Measurements from ENCODE around the gene ZNF423. TPM values are rescaled to one million over a fixed set of nuclear protein-coding genes. Genes with fewer than 3 reads are reported as not detected.

The ZNF423 gene
- total RNA-seq, 4 donors from 2014 or later = 0.72 to 5.9 (median 1.1) TPM

DNA sequence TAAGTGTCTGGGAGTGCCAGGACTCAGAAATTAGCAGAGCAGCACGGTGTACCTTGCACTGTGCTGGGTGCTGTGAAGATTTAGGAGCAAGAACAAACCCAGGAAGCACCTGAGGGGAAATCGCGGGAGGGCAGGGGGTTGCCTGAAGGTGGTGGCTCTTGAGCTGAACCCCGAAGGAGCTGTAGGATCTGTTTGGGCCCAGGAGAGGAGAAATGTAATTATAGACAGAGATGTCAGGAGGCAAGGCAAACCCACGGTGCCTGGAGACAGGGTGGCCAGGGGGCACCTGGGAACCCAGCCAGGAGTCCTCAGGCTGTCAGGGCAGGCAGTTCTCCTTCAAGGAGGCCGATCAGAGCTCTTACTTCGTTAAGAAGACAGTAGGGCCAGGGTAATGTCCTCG is 373.2 kb downstream of the ZNF423 start:
- no peak for DNase-seq
- H3K4me3 ChIP-seq = no peak overlapping the region
- H3K27me3 ChIP-seq = peaks cover 0 to 11% (median 0%) of the 10 kb centered on the region in 4 donors
- intact Hi-C loops (cut with DNase I) = no loop called here
- no peaks in the 10 kb centered on the region for H3K9me3 ChIP-seq
- 57 to 70% methylated on average over 7 to 8 of the region's 8 CpGs for WGBS, 2 donors
- H3K27ac ChIP-seq = no peak overlapping the region
- peaks cover 4 to 13% (median 5%) of the 10 kb centered on the region in 3 donors for H3K4me1 ChIP-seq
- no peaks in the 10 kb centered on the region for H3K36me3 ChIP-seq
- TF ChIP-seq POLR2A (IDR thresholded peaks at IDR 0.05) = no peak
- TF ChIP-seq, protein P1, sequence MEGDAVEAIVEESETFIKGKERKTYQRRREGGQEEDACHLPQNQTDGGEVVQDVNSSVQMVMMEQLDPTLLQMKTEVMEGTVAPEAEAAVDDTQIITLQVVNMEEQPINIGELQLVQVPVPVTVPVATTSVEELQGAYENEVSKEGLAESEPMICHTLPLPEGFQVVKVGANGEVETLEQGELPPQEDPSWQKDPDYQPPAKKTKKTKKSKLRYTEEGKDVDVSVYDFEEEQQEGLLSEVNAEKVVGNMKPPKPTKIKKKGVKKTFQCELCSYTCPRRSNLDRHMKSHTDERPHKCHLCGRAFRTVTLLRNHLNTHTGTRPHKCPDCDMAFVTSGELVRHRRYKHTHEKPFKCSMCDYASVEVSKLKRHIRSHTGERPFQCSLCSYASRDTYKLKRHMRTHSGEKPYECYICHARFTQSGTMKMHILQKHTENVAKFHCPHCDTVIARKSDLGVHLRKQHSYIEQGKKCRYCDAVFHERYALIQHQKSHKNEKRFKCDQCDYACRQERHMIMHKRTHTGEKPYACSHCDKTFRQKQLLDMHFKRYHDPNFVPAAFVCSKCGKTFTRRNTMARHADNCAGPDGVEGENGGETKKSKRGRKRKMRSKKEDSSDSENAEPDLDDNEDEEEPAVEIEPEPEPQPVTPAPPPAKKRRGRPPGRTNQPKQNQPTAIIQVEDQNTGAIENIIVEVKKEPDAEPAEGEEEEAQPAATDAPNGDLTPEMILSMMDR (IDR thresholded peaks at IDR 0.05) = no peak

DNA sequence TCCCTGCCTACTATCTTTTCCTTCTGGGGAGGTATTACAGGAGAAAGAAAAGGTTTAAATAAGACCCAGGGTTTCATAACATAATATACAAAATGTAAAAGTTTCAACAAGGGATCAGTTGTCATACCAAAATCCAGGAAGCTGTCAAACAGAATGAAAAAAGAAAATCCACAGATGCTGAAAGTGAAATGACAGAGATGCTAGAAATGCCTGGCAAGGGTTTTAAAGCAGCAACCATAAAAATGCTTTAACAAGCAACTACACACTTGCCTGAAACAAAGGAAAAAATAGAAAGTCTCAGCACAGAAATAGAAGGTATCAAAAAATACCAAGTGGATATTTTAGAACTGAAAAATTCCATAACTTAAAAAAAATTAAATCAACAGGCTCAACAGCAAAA is 377.3 kb downstream of the ZNF423 start:
- Histone ChIP-seq H3K4me3 (no peak overlapping the region), H3K36me3 (no peaks in the 10 kb centered on the region), H3K9me3 (no peaks in the 10 kb centered on the region), H3K27me3 (peaks cover 0 to 8% (median 0%) of the 10 kb centered on the region in 4 donors), H3K27ac (no peak overlapping the region), H3K4me1 (peaks cover 0 to 1% (median under 1%) of the 10 kb centered on the region in 3 donors)
- no peak for DNase-seq
- TF ChIP-seq, protein P1 (IDR thresholded peaks at IDR 0.05) = no peak
- TF ChIP-seq POLR2A (IDR thresholded peaks at IDR 0.05) = no peak
- intact Hi-C loops (cut with DNase I) = no loop called here

DNA sequence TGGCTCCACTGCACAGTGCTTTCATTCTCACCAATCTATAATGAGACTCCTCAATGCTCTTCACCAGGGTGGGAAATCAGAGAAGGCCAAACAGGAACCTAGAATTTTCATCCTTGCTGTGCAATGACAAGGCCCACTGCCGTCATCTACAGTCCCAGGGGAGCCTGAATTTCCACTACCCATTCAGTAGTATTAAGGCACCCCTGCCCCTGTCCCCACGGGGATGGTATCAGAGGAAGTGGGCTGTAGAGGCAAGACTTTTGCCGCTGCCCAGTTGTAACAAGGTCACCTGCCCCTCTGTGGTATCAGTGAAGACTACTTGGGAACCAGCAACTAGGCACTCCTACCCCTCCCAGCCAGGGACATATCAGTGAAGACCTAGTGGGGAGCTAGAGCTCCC is 377.8 kb downstream of the ZNF423 start:
- no peaks in the 10 kb centered on the region for H3K4me1 ChIP-seq
- no peaks in the 10 kb centered on the region for H3K36me3 ChIP-seq
- H3K9me3 ChIP-seq = no peaks in the 10 kb centered on the region
- intact Hi-C loops (cut with DNase I) = no loop called here
- H3K27me3 ChIP-seq = peaks cover 0 to 3% (median 0%) of the 10 kb centered on the region in 4 donors
- DNase-seq = no peak
- H3K4me3 ChIP-seq = no peak overlapping the region
- no peak overlapping the region for H3K27ac ChIP-seq
- no peak for TF ChIP-seq POLR2A (IDR thresholded peaks at IDR 0.05)
- TF ChIP-seq, protein P1 (IDR thresholded peaks at IDR 0.05) = no peak
- 53 to 80% methylated on average over 1 to 3 of the region's 3 CpGs for WGBS, 2 donors

DNA sequence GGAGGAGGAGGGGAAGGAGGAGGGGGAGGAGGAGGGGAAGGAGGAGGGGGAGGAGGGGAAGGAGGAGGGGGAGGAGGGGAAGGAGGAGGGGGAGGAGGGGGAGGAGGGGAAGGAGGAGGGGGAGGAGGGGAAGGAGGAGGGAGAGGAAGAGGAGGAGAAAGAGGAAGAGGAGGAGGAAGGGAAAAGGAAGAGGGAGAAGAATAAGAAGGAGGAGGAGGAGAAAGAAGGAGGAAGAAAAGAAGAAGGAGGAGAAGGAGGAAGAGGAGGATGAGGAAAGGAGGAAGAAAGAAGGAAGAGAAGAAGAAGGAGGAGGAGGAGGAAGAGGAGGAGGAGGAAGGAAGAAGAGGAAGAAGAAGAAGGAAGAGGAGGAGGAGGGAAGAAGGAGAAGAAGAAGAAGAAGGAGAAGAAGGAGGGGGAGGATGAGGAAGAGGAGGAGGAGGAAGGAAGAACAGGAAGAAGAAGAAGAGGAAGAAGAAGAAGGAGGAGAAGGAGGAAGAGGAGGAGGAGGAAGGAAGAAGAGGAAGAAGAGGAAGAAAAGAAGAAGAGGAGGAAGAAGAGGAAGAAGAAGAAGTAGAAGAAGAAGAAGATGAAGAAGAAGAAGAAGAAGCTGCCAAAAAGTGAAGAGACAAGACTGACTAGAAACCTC is 378.5 kb downstream of the ZNF423 start:
- no peak overlapping the region for H3K27ac ChIP-seq
- H3K9me3 ChIP-seq = no peaks in the 10 kb centered on the region
- intact Hi-C loops (cut with DNase I) = no loop called here
- TF ChIP-seq, protein P1 (IDR thresholded peaks at IDR 0.05) = no peak
- no peak for TF ChIP-seq POLR2A (IDR thresholded peaks at IDR 0.05)
- no peaks in the 10 kb centered on the region for H3K27me3 ChIP-seq
- H3K36me3 ChIP-seq = no peaks in the 10 kb centered on the region
- H3K4me3 ChIP-seq = no peak overlapping the region
- no peaks in the 10 kb centered on the region for H3K4me1 ChIP-seq
- no peak for DNase-seq

DNA sequence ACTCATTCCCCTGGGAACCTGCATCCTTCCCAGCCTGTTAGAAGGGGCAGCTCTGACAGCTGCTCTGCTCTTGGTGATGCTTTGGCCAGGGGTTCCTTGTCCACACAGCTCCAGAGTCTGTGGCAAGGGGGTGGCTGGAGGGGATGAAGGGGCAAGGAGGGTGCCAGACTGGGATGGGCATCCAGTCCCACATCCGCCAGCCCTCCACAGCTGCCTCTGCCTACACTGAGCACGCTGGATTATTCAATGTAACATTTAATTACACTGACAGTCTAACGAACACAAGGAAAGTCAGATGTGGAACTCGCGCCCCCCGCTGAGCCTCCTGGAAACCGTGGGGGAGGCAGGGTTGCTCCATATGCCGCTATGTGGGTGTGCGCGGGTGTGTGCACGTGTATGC is 381.2 kb downstream of the ZNF423 start:
- H3K4me1 ChIP-seq = no peaks in the 10 kb centered on the region

More for the DNA sequence above, 381.2 kb downstream of the ZNF423 start:
- no peak for DNase-seq
- Histone ChIP-seq H3K27ac (no peak overlapping the region), H3K36me3 (no peaks in the 10 kb centered on the region), H3K9me3 (no peaks in the 10 kb centered on the region), H3K27me3 (no peaks in the 10 kb centered on the region), H3K4me3 (no peak overlapping the region)
- 76 to 78% methylated on average over 10 to 11 of the region's 11 CpGs for WGBS, 2 donors
- TF ChIP-seq, protein P1 (IDR thresholded peaks at IDR 0.05) = no peak
- no peak for TF ChIP-seq POLR2A (IDR thresholded peaks at IDR 0.05)
- intact Hi-C loops (cut with DNase I) = no loop called here
